Activated CD8-positive, alpha-beta memory T cell treated with anti-CD3 and anti-CD28 coated beads, Interleukin-2, amount 50 U/mL, for 24 hours (primary cell): Measurements from ENCODE around the gene HCN4.

Experiments
- DNase-seq: peaks from one replicate; pipeline ENCODE4 v3.0.0-alpha.2; 2020; ENCODE audit errors: extremely low read depth

The HCN4 gene

GRCh38 chr15:73296609-73297353, 72.0 kb downstream of the HCN4 start:
- no peak for DNase-seq

DNA sequence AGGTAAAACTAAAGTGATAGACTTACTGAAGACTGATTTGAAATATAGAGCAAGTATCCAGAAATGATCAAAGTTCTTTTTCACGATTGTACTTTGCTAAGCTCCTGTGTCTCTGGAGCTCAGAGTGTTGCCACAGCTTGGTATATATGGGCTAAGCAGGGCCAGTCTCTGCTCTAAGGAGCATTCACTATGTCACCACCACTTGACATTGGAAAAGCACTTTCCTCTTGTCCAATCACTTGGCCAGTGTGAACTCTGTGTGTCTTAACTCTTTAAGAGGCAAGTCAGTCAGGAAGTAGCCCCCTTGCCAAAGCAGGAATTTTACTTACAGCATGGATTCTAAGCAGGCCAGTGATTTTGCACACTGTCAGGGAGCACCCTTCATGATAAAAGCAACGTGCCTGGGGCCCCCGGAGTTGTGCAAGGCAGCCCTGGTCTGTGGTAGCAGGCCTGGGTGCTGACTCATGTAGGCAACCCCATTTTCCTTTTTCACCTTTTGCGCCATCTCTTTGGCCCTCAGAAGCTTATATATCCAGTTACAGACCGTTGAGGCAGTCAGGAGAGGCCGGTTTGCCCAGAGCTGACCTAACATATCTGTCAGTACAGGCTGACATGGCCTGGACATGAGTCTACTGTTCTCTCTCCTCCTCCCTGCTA, 73.0 kb downstream of the HCN4 start:
- DNase-seq, result no peak

DNA sequence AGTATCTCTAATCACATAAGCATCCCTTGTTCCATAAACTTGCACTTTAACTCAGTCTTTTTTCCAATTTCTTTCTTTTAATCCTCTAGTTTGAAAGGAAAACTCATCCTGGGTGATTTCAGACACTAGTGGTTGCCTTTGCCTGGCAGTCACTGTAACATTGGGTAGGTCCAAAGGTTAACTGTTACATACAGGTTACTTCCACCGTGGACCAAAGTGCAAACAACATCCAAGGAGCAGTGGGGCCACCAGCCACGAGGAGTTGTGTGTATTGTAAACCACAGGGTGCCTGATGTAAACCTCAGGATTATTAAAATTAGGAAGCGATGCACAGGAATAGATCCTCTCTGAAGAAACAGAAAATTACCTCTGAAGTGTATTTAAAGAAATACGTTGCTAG, 75.0 kb downstream of the HCN4 start:
- no peak for DNase-seq

- no peak for DNase-seq
Measured at GRCh38 chr15:73291441-73291840, 77.3 kb downstream of the HCN4 start.

DNA sequence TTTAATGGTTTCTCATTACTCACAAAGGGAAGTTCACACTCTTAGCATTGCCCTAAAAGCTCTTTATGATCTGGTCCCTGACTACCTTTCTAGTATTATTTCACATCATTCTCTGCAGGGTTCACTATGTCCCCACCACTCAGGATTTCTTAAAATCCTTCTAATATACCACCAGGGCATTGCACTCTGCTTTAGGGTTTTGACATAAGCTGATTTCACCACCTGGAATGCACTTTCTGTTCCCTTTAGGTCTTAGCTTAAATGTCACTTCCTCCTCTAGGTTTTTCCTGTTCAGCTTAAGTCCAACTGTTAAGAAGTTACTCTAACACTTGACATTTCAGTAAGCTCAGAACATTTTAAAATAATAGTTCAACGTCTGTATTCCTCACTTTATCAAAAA, 81.7 kb downstream of the HCN4 start:
- DNase-seq, result no peak

DNA sequence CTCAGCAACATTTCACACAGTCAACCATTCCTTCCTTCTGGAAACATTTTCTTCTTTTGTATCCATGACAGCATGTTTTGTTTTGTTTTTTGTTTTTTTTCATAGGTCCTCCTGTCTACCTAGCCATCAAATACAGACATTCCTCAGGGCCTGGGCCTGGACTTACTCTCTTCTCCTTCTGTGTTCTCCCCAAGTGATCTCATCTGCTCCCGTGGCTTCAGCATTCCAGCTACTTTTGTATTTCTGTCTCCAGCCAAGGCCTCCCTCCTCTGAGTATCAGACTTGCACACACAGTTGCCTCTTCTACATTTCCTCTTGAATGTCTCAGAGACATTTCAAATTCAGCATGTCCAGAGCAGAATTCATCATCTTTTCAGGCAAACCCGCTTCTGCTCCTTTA, 82.4 kb downstream of the HCN4 start:
- no peak for DNase-seq

DNA sequence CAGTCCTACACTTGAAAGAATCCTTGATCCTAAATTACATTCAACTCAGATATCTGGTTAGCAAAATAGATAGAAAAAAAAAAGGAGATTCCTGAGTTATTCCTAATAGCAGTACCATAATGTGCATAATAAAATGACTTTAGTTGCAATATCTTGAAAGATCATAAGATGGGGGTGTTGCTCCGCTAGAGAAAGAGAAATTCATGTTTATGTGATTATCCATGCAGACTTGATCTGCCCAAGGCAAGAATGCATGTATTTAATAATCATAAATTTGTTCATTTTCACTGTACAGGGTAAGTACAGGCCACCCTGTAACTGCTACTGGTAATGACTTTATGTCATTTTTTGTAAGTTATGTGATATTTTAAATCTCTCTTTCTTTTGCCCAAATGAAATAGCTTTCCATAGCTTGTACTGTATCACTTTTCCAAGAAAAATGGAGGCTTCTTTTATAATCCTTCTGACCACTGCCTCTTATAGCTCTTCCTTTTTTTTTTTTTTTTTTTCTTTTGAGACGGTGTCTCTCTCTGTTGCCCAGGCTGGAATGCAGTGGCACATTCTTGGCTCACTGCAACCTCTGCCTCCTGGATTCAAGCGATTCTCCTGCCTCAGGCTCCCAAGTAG, 84.6 kb downstream of the HCN4 start:
- no peak for DNase-seq

GRCh38 chr15:73283366-73283962, 85.3 kb downstream of the HCN4 start:
- no peak for DNase-seq

DNA sequence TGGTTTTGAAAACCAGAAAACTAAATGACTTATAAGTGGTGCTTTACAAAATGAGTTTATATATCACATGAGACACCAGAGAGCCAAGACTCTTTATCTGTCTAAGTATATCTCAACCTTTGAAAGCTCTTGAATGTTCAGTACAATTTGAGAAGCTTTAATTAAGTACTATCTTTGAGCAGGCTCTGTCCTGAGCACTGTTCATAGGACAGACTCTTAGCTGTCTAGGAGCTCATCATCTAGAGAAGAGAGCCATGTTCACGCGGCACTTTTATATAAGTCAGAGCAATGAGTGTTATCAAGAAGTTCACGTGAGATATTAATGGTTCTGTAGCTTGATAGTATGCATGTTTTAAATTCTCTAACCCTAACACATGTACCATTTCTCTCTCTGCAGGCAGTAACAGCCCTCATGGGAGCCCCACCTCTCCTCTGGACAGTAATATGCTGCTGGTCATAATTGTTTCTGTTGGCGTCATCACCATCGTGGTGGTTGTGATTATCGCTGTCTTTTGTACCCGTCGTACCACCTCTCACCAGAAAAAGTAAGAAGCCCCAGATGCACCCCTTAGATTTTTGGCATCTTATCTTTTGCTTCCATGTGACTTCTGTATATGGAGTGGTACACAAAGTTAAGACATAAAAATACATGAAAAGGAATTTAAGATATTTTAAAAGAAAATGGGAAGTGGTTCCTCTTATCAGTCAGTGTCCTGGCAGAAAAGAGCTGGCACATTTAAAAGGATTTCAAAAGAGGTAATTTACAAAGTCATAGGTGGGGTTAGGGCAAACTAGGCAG, 86.0 kb downstream of the HCN4 start:
- no peak for DNase-seq

GRCh38 chr15:73275862-73276261, 92.9 kb downstream of the HCN4 start:
- DNase-seq, result no peak

GRCh38 chr15:73273181-73274002, 95.4 kb downstream of the HCN4 start:
- no peak for DNase-seq

GRCh38 chr15:73270366-73271097, 98.2 kb downstream of the HCN4 start:
- no peak for DNase-seq
